Naive thymus-derived CD4-positive, alpha-beta T cell (primary cell): ENCODE measurements around the gene TTC12. TPM values are rescaled to one million over a fixed set of nuclear protein-coding genes. Genes with fewer than 3 reads are reported as not detected.

Experiments used
- ATAC-seq: fragments of 150-1000 bp; cut with Tn5 transposase; 2 replicates; pipeline ENCODE4 v1.10.0; 2021; ENCODE audit warnings: mild to moderate bottlenecking, moderate library complexity
- CTCF ChIA-PET: fragments of 350-600 bp; sonication (Branson Sonifier 250); formaldehyde crosslinking; loops from one replicate; lab custom pipeline; 2021; ENCODE audit warnings: antibody characterized with exemption; lab: Charles Lee
- POLR2A ChIA-PET: fragments of 350-600 bp; sonication (Branson Sonifier 250); formaldehyde crosslinking; loops from one replicate; lab custom pipeline; 2021; ENCODE audit warnings: antibody characterized with exemption, inconsistent platforms; lab: Charles Lee
- DNase-seq, 9 donors: peaks; one replicate each; pipeline versions ENCODE4 v3.0.0 to v3.0.0-alpha.2; 2020 to 2022; ENCODE audit warnings: mixed read lengths in 1 of 9
- H3K27ac ChIP-seq: one replicate; pipeline ENCODE4 v1.7.0; 2013; ENCODE audit warnings: mild to moderate bottlenecking, low read depth, low read length, moderate library complexity
- H3K27me3 ChIP-seq, 2 donors: one replicate each; pipeline ENCODE4 v1.7.0; 2013; ENCODE audit warnings: low read length in 2 of 2, mild to moderate bottlenecking in 2 of 2, moderate library complexity in 2 of 2; ENCODE audit not compliant: control insufficient read depth in 2 of 2, insufficient read depth in 2 of 2
- H3K36me3 ChIP-seq, 3 experiments: 1 replicate in 2 of 3; 2 replicates in 1 of 3; pipeline ENCODE4 v1.7.0; 2013; ENCODE audit warnings: low read length in 3 of 3, mild to moderate bottlenecking in 3 of 3, moderate library complexity in 1 of 3; ENCODE audit not compliant: insufficient read depth in 3 of 3, control insufficient read depth in 2 of 3
- H3K4me1 ChIP-seq, 2 donors: one replicate each; pipeline ENCODE4 v1.7.0; 2013; ENCODE audit warnings: low read length in 2 of 2, mild to moderate bottlenecking in 2 of 2, moderate library complexity in 1 of 2; ENCODE audit not compliant: control insufficient read depth in 2 of 2, insufficient read depth in 2 of 2
- H3K4me3 ChIP-seq: 2 replicates; pipeline ENCODE4 v1.7.0; 2013; ENCODE audit warnings: mild to moderate bottlenecking, low read length
- H3K9me3 ChIP-seq, 3 experiments: 1 replicate in 2 of 3; 2 replicates in 1 of 3; pipeline ENCODE4 v1.7.0; 2013; ENCODE audit warnings: low read length in 3 of 3; ENCODE audit not compliant: control insufficient read depth in 2 of 3
- H3K27ac Mint-ChIP-seq, 9 donors: one replicate each; pipeline ENCODE4 v1.8.0; 2020 to 2022; ENCODE audit warnings: mixed read lengths in 9 of 9, mild to moderate bottlenecking in 8 of 9, moderate library complexity in 5 of 9, inconsistent platforms in 2 of 9
- H3K27me3 Mint-ChIP-seq, 5 donors: one replicate each; pipeline ENCODE4 v1.8.0; 2021 to 2022; ENCODE audit warnings: mixed read lengths in 5 of 5, mild to moderate bottlenecking in 1 of 5
- H3K36me3 Mint-ChIP-seq, 5 donors: one replicate each; pipeline ENCODE4 v1.8.0; 2020 to 2022; ENCODE audit warnings: mixed read lengths in 5 of 5, mild to moderate bottlenecking in 3 of 5, inconsistent platforms in 1 of 5
- H3K4me1 Mint-ChIP-seq, 7 donors: one replicate each; pipeline ENCODE4 v1.8.0; 2020 to 2022; ENCODE audit warnings: mixed read lengths in 7 of 7, mild to moderate bottlenecking in 3 of 7, inconsistent platforms in 1 of 7
- H3K4me3 Mint-ChIP-seq, 10 donors: one replicate each; pipeline ENCODE4 v1.8.0; 2020 to 2022; ENCODE audit warnings: mild to moderate bottlenecking in 10 of 10, mixed read lengths in 10 of 10, moderate library complexity in 6 of 10, inconsistent platforms in 2 of 10
- H3K9me3 Mint-ChIP-seq, 11 donors: one replicate each; pipeline ENCODE4 v1.8.0; 2020 to 2022; ENCODE audit warnings: mixed read lengths in 11 of 11, mild to moderate bottlenecking in 4 of 11, inconsistent platforms in 1 of 11, moderate library complexity in 1 of 11
- intact Hi-C, 2 donors: fragments of 100-400 bp; cut with micrococcal nuclease; formaldehyde crosslinking; loops; one replicate each; pipeline ENCODE4 v1.15.1; 2023
- polyA plus RNA-seq, 2 donors: library from polyadenylated mRNA; unstranded; fragments of 300-500 nt; fragmentation: Illumina TruSeq; gene quantifications; one replicate each; pipeline ENCODE4 v1.2.3, GENCODE V29; 2021
- total RNA-seq, 6 experiments: library from RNA in 5 of 6; stranded (reverse) in 5 of 6; gene quantifications; 1 replicate in 5 of 6; 2 replicates in 1 of 6; pipeline ENCODE4 v1.2.3 and lab custom pipeline; 2021 to 2026

Gene TTC12
- total and polyA plus RNA-seq, 7 experiments from 2014 or later = 8.2 to 84.5 (median 45.1) TPM

DNA sequence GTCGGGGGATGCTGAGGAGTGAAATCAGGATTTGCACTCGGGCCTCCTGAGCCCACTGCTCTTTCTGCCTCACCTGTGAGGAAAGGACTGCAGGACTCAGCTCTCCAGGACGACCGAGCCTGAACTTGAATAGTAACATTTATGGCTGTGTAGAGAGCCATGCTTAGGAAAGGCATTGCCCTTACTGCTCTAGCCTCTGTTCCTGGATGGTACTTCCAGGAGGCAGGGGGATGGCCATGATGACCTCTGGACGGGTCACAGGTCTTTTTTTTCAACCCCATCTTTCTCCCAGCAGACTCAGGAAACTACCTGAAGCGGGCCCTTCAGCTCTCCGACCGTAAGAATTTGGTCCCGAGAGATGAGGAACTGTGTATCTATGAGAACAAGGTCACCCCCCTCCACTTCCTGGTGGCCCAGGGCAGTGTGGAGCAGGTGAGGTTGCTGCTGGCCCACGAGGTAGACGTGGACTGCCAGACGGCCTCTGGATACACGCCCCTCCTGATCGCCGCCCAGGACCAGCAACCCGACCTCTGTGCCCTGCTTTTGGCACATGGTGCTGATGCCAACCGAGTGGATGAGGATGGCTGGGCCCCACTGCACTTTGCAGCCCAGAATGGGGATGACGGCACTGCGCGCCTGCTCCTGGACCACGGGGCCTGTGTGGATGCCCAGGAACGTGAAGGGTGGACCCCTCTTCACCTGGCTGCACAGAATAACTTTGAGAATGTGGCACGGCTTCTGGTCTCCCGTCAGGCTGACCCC is 84.5 kb downstream of the TTC12 start:
- DNase-seq = no peak

DNA sequence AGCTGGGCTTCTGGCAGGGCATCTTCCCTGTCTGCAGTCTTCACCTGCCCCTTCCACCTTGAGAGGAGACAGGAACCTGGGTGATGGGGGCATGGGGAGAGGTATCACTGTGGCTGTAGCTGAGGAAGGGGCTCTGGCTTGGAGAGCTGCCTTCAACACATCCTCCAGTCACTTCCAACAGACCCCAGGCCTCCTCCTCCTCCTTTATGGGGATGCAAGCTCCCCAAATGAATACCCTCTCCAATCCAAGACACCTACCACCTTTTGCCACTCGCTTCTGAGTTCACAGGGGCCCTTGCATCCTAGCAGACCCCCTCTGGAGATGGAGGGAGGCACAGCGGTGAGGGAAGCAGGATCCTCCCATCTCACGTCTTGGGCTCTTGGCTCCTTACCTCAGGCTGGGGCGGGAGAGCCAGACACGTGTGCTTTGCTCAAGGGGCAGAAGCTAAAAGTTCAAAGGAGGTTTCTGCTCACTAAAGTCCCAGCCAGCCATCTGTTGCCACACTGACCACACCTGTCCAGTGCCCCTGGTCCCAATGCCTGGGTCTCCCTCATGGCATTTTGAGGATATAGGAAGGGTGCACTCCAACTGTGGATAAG is 86.3 kb downstream of the TTC12 start:
- no peaks in the 10 kb centered on the region for H3K27me3 Mint-ChIP-seq
- no peak overlapping the region for H3K4me3 Mint-ChIP-seq
- Histone ChIP-seq H3K9me3 (no peaks in the 10 kb centered on the region), H3K36me3 (no peaks in the 10 kb centered on the region), H3K4me3 (no peak overlapping the region), H3K4me1 (no peaks in the 10 kb centered on the region), H3K27ac (no peak overlapping the region), H3K27me3 (no peaks in the 10 kb centered on the region)
- no peak for ATAC-seq
- ChIA-PET POLR2A (no interaction called here), CTCF (no interaction called here)
- H3K36me3 Mint-ChIP-seq = no peaks in the 10 kb centered on the region
- H3K4me1 Mint-ChIP-seq = no peaks in the 10 kb centered on the region
- no peaks in the 10 kb centered on the region for H3K9me3 Mint-ChIP-seq
- intact Hi-C loops = no loop called here
- no peak overlapping the region for H3K27ac Mint-ChIP-seq
- no peak for DNase-seq

More for the DNA sequence above, 84.5 kb downstream of the TTC12 start:
- Mint-ChIP-seq H3K27me3 (no peaks in the 10 kb centered on the region), H3K4me1 (peaks cover 0 to 1% (median 0%) of the 10 kb centered on the region in 7 donors), H3K27ac (no peak overlapping the region), H3K36me3 (peaks cover 0 to 5% (median 0%) of the 10 kb centered on the region in 5 donors), H3K9me3 (no peaks in the 10 kb centered on the region), H3K4me3 (no peak overlapping the region)
- no peak for ATAC-seq
- CTCF ChIA-PET = no interaction called here
- no peaks in the 10 kb centered on the region for H3K36me3 ChIP-seq
- no peaks in the 10 kb centered on the region for H3K4me1 ChIP-seq
- intact Hi-C loops = no loop called here
- no peak overlapping the region for H3K4me3 ChIP-seq
- no peaks in the 10 kb centered on the region for H3K9me3 ChIP-seq
- POLR2A ChIA-PET = no interaction called here
- H3K27ac ChIP-seq = no peak overlapping the region
- H3K27me3 ChIP-seq = no peaks in the 10 kb centered on the region

DNA sequence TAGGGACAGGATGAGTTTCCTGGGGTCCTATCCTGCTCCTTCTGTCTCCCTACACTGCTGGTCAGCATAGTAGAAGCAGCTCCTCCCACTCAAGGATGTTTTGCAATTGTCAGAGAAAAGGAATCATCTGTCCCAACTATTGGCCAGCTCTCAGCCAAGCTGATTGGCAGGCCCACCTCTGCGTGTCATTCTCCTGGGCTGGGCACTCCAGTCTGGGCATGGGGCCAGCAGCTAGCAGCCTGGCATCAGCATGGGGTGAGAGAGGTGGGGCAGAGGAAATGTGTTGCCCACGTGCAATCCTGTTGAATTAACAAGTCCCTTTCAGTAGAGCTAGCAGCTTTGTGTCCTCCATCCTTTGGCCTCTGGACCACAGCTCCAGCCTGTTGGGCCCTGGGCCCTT is 87.3 kb downstream of the TTC12 start:
- intact Hi-C loops = no loop called here
- Mint-ChIP-seq H3K4me3 (no peak overlapping the region), H3K36me3 (no peaks in the 10 kb centered on the region), H3K27ac (no peak overlapping the region), H3K9me3 (no peaks in the 10 kb centered on the region), H3K27me3 (no peaks in the 10 kb centered on the region), H3K4me1 (no peaks in the 10 kb centered on the region)
- ChIA-PET POLR2A (no interaction called here), CTCF (interaction anchor here (0.6 kb wide), 1 partner anchor 1497 kb away, joined by 3 read pairs; no protein-coding TSS in a partner anchor)
- ATAC-seq (no peak), DNase-seq (no peak)
- no peaks in the 10 kb centered on the region for H3K9me3 ChIP-seq
- no peaks in the 10 kb centered on the region for H3K4me1 ChIP-seq
- no peaks in the 10 kb centered on the region for H3K27me3 ChIP-seq
- H3K27ac ChIP-seq = no peak overlapping the region
- no peaks in the 10 kb centered on the region for H3K36me3 ChIP-seq
- H3K4me3 ChIP-seq = no peak overlapping the region

DNA sequence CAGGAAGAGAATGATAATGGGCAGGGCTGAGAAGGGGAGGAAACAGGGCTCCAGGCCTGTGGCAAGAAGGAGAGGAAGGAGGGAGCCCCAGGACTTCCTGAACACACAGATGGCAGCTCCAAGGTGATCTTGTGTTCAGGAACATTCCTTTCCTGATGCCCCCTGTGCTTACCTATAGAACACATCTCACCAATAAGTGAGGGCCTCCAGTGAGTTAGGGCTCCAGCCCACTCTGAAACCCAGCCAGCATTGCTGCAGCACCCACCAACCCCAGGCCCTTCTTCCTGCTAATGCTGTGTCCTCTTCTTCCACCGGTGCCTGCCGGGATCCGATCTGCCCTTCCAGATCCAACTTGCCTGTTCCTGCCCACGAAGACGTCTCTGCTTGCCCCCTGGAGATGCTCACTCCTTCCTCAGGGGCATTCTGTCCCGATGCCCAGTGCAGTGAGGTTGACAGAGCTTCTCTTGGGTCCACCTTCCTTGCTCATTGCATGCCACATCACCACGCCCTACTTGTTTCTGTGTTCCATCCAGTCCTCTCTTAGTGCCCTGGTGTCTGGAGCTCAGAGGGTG is 90.6 kb downstream of the TTC12 start:
- intact Hi-C loops = no loop called here
- Histone ChIP-seq H3K27me3 (no peaks in the 10 kb centered on the region), H3K9me3 (no peaks in the 10 kb centered on the region), H3K36me3 (no peaks in the 10 kb centered on the region), H3K27ac (no peak overlapping the region), H3K4me1 (no peaks in the 10 kb centered on the region), H3K4me3 (no peak overlapping the region)
- Mint-ChIP-seq H3K4me1 (no peaks in the 10 kb centered on the region), H3K9me3 (no peaks in the 10 kb centered on the region), H3K36me3 (no peaks in the 10 kb centered on the region), H3K27me3 (peaks cover 0 to 5% (median 0%) of the 10 kb centered on the region in 5 donors), H3K4me3 (no peak overlapping the region), H3K27ac (no peak overlapping the region)
- ATAC-seq (no peak), DNase-seq (no peak)
- POLR2A ChIA-PET = no interaction called here
- CTCF ChIA-PET = no interaction called here

DNA sequence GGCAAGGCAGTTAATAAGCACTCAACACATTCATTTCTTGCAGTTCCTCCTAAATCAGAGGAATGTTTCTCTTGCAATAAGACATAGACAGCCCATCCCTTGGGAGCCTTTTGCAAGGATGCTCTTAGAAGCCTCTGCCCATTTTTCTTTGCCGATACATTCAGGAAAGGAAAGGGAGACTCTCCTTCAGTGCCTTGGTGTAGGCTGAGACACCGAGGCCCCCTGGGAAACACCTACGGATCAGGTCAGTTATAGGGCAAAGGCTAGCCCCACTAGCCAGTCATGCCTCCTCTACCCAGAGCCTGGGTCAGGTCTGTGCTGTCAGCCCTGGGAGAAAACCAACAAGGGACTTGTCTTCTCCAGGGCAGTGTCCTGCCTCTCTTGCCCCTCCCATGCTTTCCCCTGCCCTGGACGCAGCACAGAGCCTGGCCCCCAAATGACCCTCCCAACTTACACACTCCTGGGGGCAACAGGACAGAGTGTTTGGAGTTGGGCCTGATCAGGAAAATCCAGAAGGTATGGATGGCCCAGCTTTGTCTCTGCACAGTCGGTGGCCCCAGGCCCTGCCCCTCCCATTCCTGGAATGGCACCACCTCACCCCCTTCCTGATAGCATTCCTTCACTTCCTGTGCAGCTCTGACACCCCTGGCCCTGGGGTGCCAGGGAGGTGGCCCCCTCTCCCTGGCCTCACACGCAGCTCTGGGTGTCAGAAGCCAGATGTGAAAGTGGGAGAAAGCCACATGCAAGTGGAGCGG is 91.5 kb downstream of the TTC12 start:
- intact Hi-C loops = no loop called here
- DNase-seq (no peak), ATAC-seq (no peak)
- H3K36me3 ChIP-seq = no peaks in the 10 kb centered on the region
- H3K4me1 ChIP-seq = no peaks in the 10 kb centered on the region
- ChIA-PET POLR2A (no interaction called here), CTCF (no interaction called here)
- Mint-ChIP-seq H3K9me3 (no peaks in the 10 kb centered on the region), H3K27me3 (peaks cover 0 to 9% (median 0%) of the 10 kb centered on the region in 5 donors), H3K36me3 (no peaks in the 10 kb centered on the region), H3K4me1 (no peaks in the 10 kb centered on the region), H3K27ac (no peak overlapping the region), H3K4me3 (no peak overlapping the region)
- no peaks in the 10 kb centered on the region for H3K9me3 ChIP-seq
- no peaks in the 10 kb centered on the region for H3K27me3 ChIP-seq
- H3K4me3 ChIP-seq = no peak overlapping the region
- no peak overlapping the region for H3K27ac ChIP-seq

DNA sequence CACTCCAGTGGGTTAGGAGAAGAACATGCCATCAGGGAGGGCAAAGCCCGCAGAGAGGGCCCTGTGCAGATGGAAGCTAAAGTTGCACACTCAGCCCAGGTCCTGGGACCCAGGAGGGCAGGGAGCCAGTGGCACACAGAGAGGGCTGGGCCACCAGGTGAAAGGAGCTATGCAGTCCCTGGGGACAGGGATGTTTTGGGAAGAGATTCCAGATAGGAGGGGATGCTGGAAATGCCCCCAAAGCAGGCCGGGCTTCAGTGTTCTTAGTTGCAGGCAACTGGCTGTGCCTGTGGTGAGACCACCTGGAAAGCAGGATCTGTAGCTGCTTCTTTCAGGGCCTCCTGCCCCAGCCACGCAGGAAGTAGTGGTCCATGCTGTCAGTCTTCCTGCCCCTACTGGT is 92.8 kb downstream of the TTC12 start:
- no peak for ATAC-seq
- no peaks in the 10 kb centered on the region for H3K36me3 ChIP-seq
- no peaks in the 10 kb centered on the region for H3K27me3 ChIP-seq
- intact Hi-C loops = no loop called here
- ChIA-PET CTCF (no interaction called here), POLR2A (no interaction called here)
- DNase-seq = no peak
- H3K4me1 ChIP-seq = no peaks in the 10 kb centered on the region
- H3K27ac ChIP-seq = no peak overlapping the region
- no peak overlapping the region for H3K4me3 ChIP-seq
- Mint-ChIP-seq H3K4me1 (no peaks in the 10 kb centered on the region), H3K36me3 (no peaks in the 10 kb centered on the region), H3K27ac (no peak overlapping the region), H3K4me3 (no peak overlapping the region), H3K9me3 (no peaks in the 10 kb centered on the region), H3K27me3 (peaks cover 0 to 12% (median 5%) of the 10 kb centered on the region in 5 donors)
- H3K9me3 ChIP-seq = no peaks in the 10 kb centered on the region
